Retina (tissue), 1 donor: Measurements from ENCODE around the gene FUZ.
A peak's percentile ranks its signal among the peaks of the same experiment; 100 is the strongest.

Experiments used
- DNase-seq: peaks from one replicate; pipeline ENCODE4 v3.0.0-alpha.2; 2016

The FUZ gene

DNA sequence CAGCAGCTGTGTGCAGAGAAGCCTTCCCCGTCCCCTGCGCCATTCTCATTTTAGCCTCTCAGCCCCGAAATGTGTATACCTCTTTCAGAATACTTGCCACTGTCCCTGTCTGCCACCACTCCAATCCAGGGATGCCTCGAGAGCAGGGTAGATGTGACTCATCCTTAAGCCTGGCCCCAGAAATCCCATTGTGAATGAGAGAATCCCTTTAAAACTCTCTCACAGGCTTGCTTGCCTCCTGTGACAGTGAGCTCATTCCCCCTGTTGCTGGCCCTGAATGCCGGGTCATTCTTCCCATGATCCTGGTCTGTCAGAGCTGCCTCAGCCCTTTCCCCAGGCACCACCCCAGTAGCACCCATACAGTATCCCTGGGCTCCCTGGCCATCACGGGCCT is 36.7 kb downstream of the FUZ start:
- DNase-seq = no peak

GRCh38 chr19:49775742-49776370 is 37.2 kb downstream of the FUZ start:
- no peak for DNase-seq

DNA sequence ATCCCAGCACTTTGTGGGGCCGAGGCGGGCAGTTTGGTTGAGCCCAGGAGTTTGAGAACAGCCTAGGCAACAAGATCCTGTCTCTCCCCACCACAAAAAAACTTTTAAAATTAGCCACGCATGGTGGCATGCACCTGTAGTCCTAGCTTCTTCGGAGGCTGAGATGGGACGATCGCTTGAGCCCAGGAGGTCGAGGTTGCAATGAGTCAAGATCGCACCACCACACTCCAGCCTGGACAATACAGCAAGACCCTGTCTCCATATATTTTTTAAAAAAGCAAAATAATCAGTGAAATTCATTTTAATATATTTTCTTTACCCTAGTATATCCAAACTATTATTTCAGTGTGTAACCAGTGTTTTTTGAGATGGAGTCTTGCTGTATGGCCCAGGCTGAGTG is 38.1 kb downstream of the FUZ start:
- DNase-seq = no peak

GRCh38 chr19:49773663-49774350 is 39.3 kb downstream of the FUZ start:
- no peak for DNase-seq

- DNase-seq = no peak
Observed at GRCh38 chr19:49772850-49773432, 40.2 kb downstream of the FUZ start.

- no peak for DNase-seq
Observed at GRCh38 chr19:49771674-49772139, 41.4 kb downstream of the FUZ start.

- DNase-seq = no peak
Observed at GRCh38 chr19:49770529-49770928, 42.6 kb downstream of the FUZ start.

DNA sequence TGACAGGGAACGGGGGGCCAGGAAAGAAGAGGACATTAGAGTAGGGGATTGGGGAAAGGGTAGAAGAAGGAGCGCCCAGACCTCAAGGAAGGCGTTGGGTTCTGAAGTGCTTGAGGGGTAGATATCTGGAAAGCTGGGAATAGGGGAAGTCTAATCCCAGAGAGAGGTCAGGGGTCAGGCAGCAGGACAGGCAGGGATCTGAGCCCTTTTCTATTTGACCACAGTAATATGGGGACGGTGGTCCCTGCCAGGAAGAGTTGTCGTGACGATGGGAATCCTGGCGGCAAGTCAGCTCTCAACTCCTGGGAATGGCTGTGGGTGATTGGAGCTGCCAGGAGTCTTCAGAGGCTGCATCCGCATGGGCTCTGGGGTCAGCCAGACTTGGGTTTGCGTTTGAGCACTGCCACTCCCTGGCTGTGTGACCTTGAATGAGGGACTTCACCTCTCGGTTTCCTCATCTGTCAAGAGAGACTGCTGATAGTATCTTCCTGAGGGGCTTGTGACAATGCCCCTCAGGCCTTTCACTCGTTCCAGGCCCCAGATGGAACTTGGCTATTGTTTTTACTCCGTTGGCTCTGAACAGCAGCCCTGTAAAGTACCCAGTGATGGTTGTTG is 45.0 kb downstream of the FUZ start:
- no peak for DNase-seq

GRCh38 chr19:49767381-49767780 is 45.7 kb downstream of the FUZ start:
- peak; percentile 21 for DNase-seq

- DNase-seq = no peak
Observed at GRCh38 chr19:49766930-49767299, 46.2 kb downstream of the FUZ start, which contains the start of gene AP2A1. Gene AP2A1 (plus strand): TSS chr19:49767001. CDS start chr19:49767134, 133 bp downstream.

- peak; percentile 99 for DNase-seq
Observed at GRCh38 chr19:49766007-49766929, 46.8 kb downstream of the FUZ start.

DNA sequence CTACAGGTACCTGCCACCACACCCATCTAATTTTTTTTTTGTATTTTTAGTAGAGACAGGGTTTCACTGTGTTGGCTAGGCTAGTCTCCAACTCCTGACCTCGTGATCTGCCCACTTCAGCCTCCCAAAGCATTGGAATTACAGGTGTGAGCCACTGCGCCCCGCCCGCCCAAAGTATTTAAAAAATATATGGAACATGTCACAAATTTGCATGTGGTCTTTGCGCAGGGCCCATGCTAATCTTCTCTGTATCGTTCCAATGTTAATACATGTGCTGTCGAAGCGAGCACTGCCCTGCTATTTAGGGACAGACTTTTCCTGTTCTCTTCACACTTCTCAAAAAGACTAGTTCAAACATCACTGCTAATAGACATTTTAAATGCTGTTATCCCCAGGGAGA is 48.8 kb downstream of the FUZ start:
- no peak for DNase-seq

DNA sequence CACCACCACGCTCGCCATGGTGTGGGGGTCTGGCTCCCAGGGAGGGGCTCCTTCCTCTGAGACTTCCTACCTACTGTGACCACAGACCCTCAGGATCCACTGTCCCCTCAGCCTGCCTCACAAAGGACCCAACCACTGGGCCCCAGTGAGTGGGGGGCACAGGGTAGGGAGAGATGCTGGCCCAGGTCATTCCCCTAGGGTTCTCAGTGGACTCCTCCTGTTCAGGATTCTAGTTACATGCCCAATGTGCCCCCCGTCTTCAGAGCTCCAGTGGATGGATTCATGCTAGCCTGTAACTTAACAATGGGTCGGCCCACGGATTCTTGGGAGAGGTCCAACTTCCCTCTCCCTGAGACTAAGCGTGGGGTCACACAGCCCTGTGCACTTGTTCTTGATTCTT is 49.9 kb downstream of the FUZ start, which contains the start of gene TSKS:
TSKS (minus strand) TSS at position 77 of the 400 bp plus-strand sequence; CDS start at position 18, 59 bp downstream.
- DNase-seq = no peak

- DNase-seq = no peak
Observed at GRCh38 chr19:49761625-49762311, 51.3 kb downstream of the FUZ start.

DNA sequence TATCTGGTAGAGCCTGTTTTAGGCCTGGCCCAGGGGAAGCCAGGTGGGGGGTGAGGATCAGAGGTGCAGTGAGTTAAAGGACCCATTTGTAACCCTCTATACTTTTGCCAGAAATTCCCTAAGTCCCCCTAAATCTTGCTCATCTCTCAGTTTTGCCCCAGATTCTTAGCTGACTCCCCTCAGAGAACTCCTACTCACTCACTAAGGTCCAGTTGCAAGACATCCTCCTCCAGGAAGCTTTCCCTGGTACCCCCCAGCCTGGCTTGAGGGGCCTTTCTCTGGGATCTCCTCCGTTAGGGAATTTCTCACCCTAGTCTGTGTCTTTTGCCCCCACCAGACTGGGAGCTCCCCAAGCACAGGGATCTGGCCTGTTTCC is 51.9 kb downstream of the FUZ start:
- DNase-seq = no peak

GRCh38 chr19:49758292-49758691 is 54.8 kb downstream of the FUZ start:
- DNase-seq = no peak
